NCI-H128 (cell line): Measurements from ENCODE around the gene ARV1.

Experiments used
- DNase-seq: peaks from one replicate; lab custom pipeline; 2025; ENCODE audit not compliant: unreplicated experiment; lab: John Stamatoyannopoulos, UW

ARV1 gene

GRCh38 chr1:230978491-230979388 lies at the start of gene ARV1, which contains the start of gene TTC13:
Gene ARV1, plus strand, starts transcription at chr1:230979094. Its CDS starts 12 bp downstream, at chr1:230979106.
Gene TTC13, minus strand, starts transcription at chr1:230978861. Its CDS starts 31 bp downstream, at chr1:230978830.
- DNase-seq = peak; percentile 99

GRCh38 chr1:230930986-230931385 lies 47.9 kb upstream of the ARV1 start:
- DNase-seq = no peak

GRCh38 chr1:230935852-230936251 lies 43.0 kb upstream of the ARV1 start:
- no peak for DNase-seq

DNA sequence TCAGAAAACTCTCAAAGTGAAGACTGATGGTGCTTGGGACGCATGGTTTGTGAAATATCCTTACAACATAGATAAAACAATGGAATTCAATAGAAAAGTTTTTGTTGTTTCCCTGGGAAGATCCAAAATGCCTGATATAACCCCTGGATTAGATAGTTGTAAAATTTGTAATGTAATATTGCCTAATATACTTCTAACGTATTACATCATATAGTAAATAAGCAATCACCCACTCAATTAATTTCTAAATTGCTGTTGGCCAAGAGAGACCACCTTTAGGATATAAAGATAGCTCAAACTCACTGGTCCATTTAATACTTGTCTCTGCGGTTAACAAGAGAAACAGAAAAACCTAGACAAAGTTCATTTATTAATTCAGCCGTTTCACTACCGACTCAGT lies 42.4 kb upstream of the ARV1 start:
- no peak for DNase-seq

DNA sequence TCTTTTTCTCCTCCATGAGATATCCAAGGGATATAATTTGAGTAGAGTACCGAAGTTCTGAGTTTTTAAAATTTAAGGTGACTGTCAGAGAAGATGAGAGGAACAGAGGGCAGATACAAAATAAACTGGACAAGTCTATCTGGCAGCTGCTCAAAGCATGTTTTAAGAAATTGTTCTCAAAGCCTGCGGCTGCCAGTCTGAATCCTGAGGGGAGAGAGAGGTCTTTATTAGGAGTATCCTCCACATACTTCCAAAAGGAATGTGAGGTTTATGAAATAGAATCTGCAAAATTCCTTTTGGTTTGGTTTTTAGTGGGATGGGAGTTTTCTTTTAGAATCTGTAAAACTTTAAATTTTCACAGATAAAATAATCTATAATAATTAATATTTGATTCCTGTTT lies 41.5 kb upstream of the ARV1 start:
- DNase-seq = no peak

GRCh38 chr1:230938924-230939368 lies 39.9 kb upstream of the ARV1 start:
- no peak for DNase-seq

GRCh38 chr1:230939806-230940489 lies 38.9 kb upstream of the ARV1 start:
- no peak for DNase-seq

DNA sequence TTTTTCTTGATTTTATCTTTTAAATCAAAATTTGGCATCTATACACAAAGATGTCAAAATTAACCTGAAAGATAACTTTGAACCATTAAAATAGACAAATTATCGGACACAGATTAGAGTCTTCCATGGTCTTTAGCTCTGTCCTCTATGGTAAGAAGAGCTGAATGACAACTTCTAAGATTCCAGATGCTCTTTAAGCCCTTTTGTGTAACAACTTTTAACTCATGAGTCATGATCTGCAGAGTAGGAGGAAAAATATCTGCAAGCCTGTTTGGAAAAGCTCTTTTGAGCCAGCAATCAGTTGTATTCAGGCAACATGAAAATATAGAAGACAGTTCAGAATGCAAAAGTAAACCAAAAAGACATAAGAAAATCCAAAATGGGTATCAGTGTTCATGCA lies 38.0 kb upstream of the ARV1 start:
- no peak for DNase-seq

DNA sequence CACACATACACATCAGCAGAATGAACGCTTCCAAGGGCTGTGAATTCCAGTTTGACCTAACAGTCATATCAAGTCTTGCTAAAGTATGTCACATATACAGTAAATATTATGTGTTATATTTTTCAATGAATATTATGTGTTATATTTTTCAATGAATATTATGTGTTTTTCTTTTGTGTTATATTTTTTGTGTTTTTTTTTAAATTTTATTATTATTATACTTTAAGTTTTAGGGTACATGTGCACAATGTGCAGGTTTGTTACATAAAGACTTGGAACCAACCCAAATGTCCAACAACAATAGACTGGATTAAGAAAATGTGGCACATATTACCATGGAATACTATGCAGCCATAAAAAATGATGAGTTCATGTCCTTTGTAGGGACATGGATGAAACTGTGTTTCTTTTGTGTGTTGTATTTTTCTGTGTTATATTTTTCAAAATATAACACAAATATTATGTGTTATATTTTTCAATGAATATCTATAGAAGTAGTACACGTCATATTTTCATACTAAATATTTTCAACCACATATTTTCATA lies 35.8 kb upstream of the ARV1 start:
- DNase-seq = no peak

DNA sequence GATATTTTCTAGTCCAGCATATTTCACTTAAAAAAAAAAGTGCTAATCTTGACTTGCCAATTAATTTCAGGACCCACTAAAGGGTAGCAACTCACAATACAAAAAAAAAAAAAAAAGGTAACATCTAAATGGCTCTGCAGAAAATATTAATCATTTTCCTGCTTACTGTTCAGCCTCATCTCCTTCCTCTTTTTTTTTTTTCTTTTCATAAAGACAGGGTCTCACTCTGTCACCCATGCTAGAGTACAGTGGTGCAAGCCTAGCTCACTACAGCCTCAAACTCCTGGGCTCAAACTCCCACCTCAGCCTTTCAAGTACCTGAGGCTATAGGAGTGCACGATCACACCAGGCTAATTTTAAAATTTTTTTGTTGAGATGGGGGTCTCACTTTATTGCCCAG lies 30.6 kb upstream of the ARV1 start:
- no peak for DNase-seq

GRCh38 chr1:230948903-230949302 lies 30.0 kb upstream of the ARV1 start:
- DNase-seq = no peak

GRCh38 chr1:230950404-230950803 lies 28.5 kb upstream of the ARV1 start:
- no peak for DNase-seq

DNA sequence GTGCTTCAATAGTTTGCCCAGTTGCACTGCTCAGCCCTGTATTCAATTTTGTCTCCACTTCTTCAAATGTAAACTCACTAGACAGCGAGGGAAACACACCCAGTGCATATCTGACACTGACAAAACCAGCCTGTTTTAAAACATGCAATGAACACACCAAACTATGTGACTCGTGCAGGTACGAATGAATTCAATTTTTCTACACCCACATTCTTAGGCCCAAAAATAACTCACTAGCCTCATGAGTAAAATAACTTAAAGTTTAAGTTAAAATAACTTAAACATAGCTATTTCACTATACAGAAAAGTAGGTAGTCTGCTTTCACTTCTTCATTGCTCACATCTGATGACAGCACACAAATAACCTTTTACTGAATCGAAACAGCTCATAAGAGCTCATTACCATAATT lies 21.3 kb upstream of the ARV1 start:
- no peak for DNase-seq

GRCh38 chr1:230958370-230958769 lies 20.5 kb upstream of the ARV1 start:
- no peak for DNase-seq

DNA sequence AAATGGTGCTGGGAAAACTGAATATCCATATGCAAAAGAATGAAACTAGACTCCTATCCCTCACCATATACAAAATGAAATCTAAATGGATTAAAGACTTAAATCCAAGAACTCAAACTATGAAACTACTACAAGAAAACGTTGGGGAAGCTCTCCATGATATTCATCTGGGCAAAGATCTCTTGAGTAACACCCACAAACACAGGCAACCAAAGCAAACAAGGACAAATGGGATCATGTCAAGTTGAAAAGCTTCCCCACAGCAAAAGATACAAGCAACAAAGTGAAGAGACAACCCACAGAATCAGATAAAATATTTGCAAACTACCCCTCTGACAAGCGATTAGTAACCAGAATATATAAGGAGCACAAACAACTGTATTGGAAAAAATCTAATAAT lies 14.0 kb upstream of the ARV1 start:
- DNase-seq = no peak

DNA sequence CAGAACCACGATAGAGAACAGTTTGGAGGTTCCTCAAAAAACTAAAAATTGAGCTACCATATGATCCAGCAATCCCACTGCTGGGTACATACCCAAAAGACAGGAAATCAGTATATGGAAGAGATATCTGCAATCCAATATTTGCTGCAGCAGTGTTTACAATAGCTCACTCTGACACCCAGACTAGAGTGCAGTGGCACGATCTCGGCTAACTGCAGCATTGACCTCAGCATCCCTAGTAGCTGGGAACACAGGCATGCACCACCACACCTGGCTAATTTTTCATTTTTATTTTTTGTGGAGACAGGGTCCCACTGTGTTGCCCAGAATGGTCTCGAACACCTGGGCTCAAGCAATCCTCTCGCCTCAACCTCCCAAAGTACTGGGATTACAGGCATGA lies 13.4 kb upstream of the ARV1 start:
- no peak for DNase-seq

- DNase-seq = no peak
Measured at GRCh38 chr1:230966358-230966873, 12.5 kb upstream of the ARV1 start.

GRCh38 chr1:230970432-230970831 lies 8.5 kb upstream of the ARV1 start:
- DNase-seq = no peak

GRCh38 chr1:230971771-230972170 lies 7.1 kb upstream of the ARV1 start:
- DNase-seq = no peak

DNA sequence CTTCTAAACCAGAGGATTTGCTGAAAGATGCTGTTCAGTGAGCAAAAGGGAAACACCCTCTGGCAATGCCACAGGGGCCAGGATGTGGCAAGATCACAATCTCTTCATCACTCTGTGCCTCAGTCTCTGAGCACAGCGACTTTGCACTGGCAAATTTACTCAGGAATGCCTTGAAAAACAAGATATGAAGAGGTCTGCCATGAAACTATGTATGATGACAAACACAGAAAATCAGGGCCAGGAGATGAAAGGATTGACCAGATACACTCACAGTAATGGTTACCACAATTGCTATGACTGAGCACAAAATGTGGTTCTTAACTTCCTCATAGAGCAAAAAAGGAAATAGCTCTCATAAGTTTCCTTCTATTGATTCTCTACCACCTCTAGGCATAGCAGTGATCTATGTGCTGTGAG lies 6.0 kb upstream of the ARV1 start:
- no peak for DNase-seq

DNA sequence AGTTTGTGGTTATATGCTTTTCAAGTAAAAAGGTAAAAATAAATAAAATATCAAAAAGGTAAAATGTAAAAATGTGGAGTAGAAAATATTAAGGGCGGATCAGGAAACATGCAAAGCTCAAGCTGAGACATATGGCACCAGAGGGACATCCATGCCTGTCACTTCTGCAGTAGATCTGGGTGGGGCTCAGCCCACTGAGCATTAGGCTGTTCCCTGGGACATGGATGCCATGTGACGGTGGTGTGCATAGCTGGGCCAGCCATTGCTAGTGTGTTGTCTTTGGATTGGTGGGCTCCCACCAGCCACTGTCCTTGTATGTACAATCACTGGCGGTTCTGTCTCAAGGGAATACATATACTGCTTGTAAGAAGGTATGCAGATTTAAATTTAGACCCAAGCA lies 3.3 kb upstream of the ARV1 start:
- DNase-seq = no peak

DNA sequence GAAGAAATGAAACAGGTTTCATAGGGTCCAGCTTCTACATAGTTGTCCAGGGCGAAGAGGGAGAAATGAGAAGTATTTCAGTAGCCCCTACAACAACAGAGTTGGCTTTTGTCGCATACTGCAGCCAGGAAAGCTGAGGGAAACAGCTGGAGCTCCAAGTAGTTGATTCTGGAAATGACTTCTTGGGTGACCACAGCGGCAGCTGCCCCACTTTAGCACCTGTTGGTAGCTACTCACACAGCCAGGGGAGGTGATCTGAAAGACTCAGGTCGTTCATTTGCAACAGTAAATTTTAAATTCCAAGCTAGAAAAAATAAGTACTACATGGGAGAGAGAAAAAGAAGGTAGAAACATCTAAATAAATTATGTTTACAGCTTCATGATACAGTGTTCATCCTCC lies 2.5 kb upstream of the ARV1 start:
- DNase-seq = no peak
